Activated CD4-positive, alpha-beta T cell treated with anti-CD3 and anti-CD28 coated beads, Interleukin-2, amount 50 U/mL, for 24 hours (primary cell): ENCODE results near the gene CDH24.

Source experiments
- DNase-seq, 2 donors: peaks; one replicate each; pipeline ENCODE4 v3.0.0-alpha.2; 2020; ENCODE audit warnings: low read depth in 1 of 2, low spot score in 1 of 2

The CDH24 gene

GRCh38 chr14:23063601-23064000 is 6.3 kb upstream of the CDH24 start:
- DNase-seq, result no peak

- DNase-seq, result no peak
These were observed 4.7 kb upstream of the CDH24 start for GRCh38 chr14:23062002-23062401.

- DNase-seq, result no peak
These were observed 3.4 kb upstream of the CDH24 start for GRCh38 chr14:23060536-23061260.

GRCh38 chr14:23058654-23059504 is 1.6 kb upstream of the CDH24 start:
- no peak for DNase-seq

- peak; percentile 80 to 84 for DNase-seq
These were observed 685 bp upstream of the CDH24 start for GRCh38 chr14:23057757-23058653.

GRCh38 chr14:23056145-23056955 is 970 bp downstream of the CDH24 start:
- DNase-seq, result peak; percentile 42 to 56

- DNase-seq, result no peak
These were observed 1.6 kb downstream of the CDH24 start for GRCh38 chr14:23055621-23056144.

- DNase-seq, result no peak
These were observed 2.2 kb downstream of the CDH24 start for GRCh38 chr14:23055147-23055550.

GRCh38 chr14:23054000-23054811 is 3.1 kb downstream of the CDH24 start:
- DNase-seq, result no peak

- DNase-seq, result no peak
These were observed 3.9 kb downstream of the CDH24 start for GRCh38 chr14:23053426-23053825.

GRCh38 chr14:23052671-23053070 is 4.6 kb downstream of the CDH24 start:
- no peak for DNase-seq

- no peak for DNase-seq
These were observed 5.1 kb downstream of the CDH24 start for GRCh38 chr14:23052182-23052623.

GRCh38 chr14:23051141-23052057 is 5.9 kb downstream of the CDH24 start:
- no peak for DNase-seq

- no peak for DNase-seq
These were observed 8.3 kb downstream of the CDH24 start for GRCh38 chr14:23049011-23049410.

- DNase-seq, result no peak
These were observed 9.3 kb downstream of the CDH24 start for GRCh38 chr14:23047751-23048693.

- no peak for DNase-seq
These were observed 10.2 kb downstream of the CDH24 start for GRCh38 chr14:23047034-23047634.
